ENCODE measurements around the gene CACNA2D3. TPM values are rescaled to one million over a fixed set of nuclear protein-coding genes. Genes with fewer than 3 reads are reported as not detected.

The CACNA2D3 gene
- total and polyA plus RNA-seq, 4 donors: 0.06 to 0.37 (median 0.08) TPM; not detected in 1

GRCh38 chr3:55089211-55089610 is 966.9 kb downstream of the CACNA2D3 start:
- no peak overlapping the region for H3K9ac ChIP-seq (ENCODE audit: low read depth in 1 of 2, low read length in 2 of 2)
- no peaks in the 10 kb centered on the region for H3K36me3 ChIP-seq (ENCODE audit: control insufficient read depth in 4 of 4, insufficient read depth in 3 of 4, low read depth in 1 of 4, low read length in 3 of 4)
- H3K4me3 ChIP-seq (ENCODE audit: low read depth in 1 of 3, low read length in 3 of 3): no peak overlapping the region
- peaks cover 0 to 10% (median 1%) of the 10 kb centered on the region in 4 donors for H3K27me3 ChIP-seq (ENCODE audit: control insufficient read depth in 4 of 4, insufficient read depth in 4 of 4, low read length in 3 of 4)
- TF ChIP-seq HNF4G (IDR thresholded peaks at IDR 0.05): no peak
- no peak for TF ChIP-seq YY1 (IDR thresholded peaks at IDR 0.05)
- TF ChIP-seq HNF4A (conservative IDR thresholded peaks at IDR 0.05): no peak
- TF ChIP-seq RXRA (IDR thresholded peaks at IDR 0.05): no peak
- no peak for TF ChIP-seq CTCF (IDR thresholded peaks at IDR 0.05; ENCODE audit: low read depth, low read length, missing input control)
- no peak for TF ChIP-seq NR2F2 (IDR thresholded peaks at IDR 0.05)
- no peak for TF ChIP-seq FOXA2 (IDR thresholded peaks at IDR 0.05)
- TF ChIP-seq REST (IDR thresholded peaks at IDR 0.05): no peak
- no peak for TF ChIP-seq GABPA (IDR thresholded peaks at IDR 0.05 in 1 of 2, conservative IDR thresholded peaks at IDR 0.05 in 1 of 2)
- TF ChIP-seq JUND (IDR thresholded peaks at IDR 0.05): no peak
- no peak for TF ChIP-seq MAX (IDR thresholded peaks at IDR 0.05)
- TF ChIP-seq ZBTB33 (IDR thresholded peaks at IDR 0.05): no peak
- no peak for TF ChIP-seq EGR1 (IDR thresholded peaks at IDR 0.05; ENCODE audit: low read depth in 2 of 2)
- TF ChIP-seq RAD21 (IDR thresholded peaks at IDR 0.05): no peak
- TF ChIP-seq SP1 (IDR thresholded peaks at IDR 0.05): no peak
- TF ChIP-seq FOXA1 (IDR thresholded peaks at IDR 0.05): no peak
- no peak for TF ChIP-seq TAF1 (conservative IDR thresholded peaks at IDR 0.05)
- H3K27ac ChIP-seq (ENCODE audit: low read depth in 1 of 2, low read length in 2 of 2): no peak overlapping the region
- no peak for DNase-seq (ENCODE audit: low spot score)
- 57% methylated on average over 5 of the region's 5 CpGs for WGBS
- H3K4me1 ChIP-seq (ENCODE audit: control insufficient read depth in 4 of 4, insufficient read depth in 4 of 4, low read length in 3 of 4): no peaks in the 10 kb centered on the region
- no peaks in the 10 kb centered on the region for H3K9me3 ChIP-seq (ENCODE audit: control insufficient read depth in 4 of 4, low read length in 3 of 4)

- Histone ChIP-seq H3K4me1 (ENCODE audit: control insufficient read depth in 4 of 4, insufficient read depth in 4 of 4, low read length in 3 of 4) (no peaks in the 10 kb centered on the region), H3K9ac (ENCODE audit: low read depth in 1 of 2, low read length in 2 of 2) (no peak overlapping the region), H3K36me3 (ENCODE audit: control insufficient read depth in 4 of 4, insufficient read depth in 3 of 4, low read depth in 1 of 4, low read length in 3 of 4) (no peaks in the 10 kb centered on the region), H3K9me3 (ENCODE audit: control insufficient read depth in 4 of 4, low read length in 3 of 4) (no peaks in the 10 kb centered on the region), H3K27me3 (ENCODE audit: control insufficient read depth in 4 of 4, insufficient read depth in 4 of 4, low read length in 3 of 4) (peaks cover 0 to 10% (median 1%) of the 10 kb centered on the region in 4 donors), H3K4me3 (ENCODE audit: low read depth in 1 of 3, low read length in 3 of 3) (no peak overlapping the region), H3K27ac (ENCODE audit: low read depth in 1 of 2, low read length in 2 of 2) (no peak overlapping the region)
- no peak for DNase-seq (ENCODE audit: low spot score)
- 67% methylated on average over 5 of the region's 5 CpGs for WGBS
- TF ChIP-seq HNF4G (IDR thresholded peaks at IDR 0.05) (no peak), GABPA (IDR thresholded peaks at IDR 0.05 in 1 of 2, conservative IDR thresholded peaks at IDR 0.05 in 1 of 2) (no peak), MAX (IDR thresholded peaks at IDR 0.05) (no peak), ZBTB33 (IDR thresholded peaks at IDR 0.05) (no peak), RAD21 (IDR thresholded peaks at IDR 0.05) (no peak), RXRA (IDR thresholded peaks at IDR 0.05) (no peak), SP1 (IDR thresholded peaks at IDR 0.05) (no peak), EGR1 (IDR thresholded peaks at IDR 0.05; ENCODE audit: low read depth in 2 of 2) (no peak), FOXA2 (IDR thresholded peaks at IDR 0.05) (no peak), FOXA1 (IDR thresholded peaks at IDR 0.05) (no peak), YY1 (IDR thresholded peaks at IDR 0.05) (no peak), ATF3 (IDR thresholded peaks at IDR 0.05) (no peak)
Measured at GRCh38 chr3:55090291-55090690, 967.9 kb downstream of the CACNA2D3 start.
